Heart left ventricle (tissue), 13 donors: ENCODE results near the gene PCDHB16.
"Not testable (repeated sequence)": the region's sequence is repeated elsewhere in the genome, so short reads cannot be mapped to it uniquely, and the experiment has no call there.

Experiments
- CTCF ChIP-seq, 12 donors: fragments of 200-600 bp; sonication (generic) in 4 of 12; IDR thresholded peaks; one replicate each; pipeline versions ENCODE4 v1.5.0 to v1.8.0; 2018 to 2022; ENCODE audit warnings: antibody characterized with exemption in 12 of 12, mild to moderate bottlenecking in 5 of 12
- POLR2A ChIP-seq, 2 donors: fragments of 450-650 bp; IDR thresholded peaks; one replicate each; pipeline ENCODE4 v1.6.1; 2017; ENCODE audit warnings: antibody characterized with exemption in 2 of 2, mild to moderate bottlenecking in 2 of 2, moderate library complexity in 2 of 2
- donor health status: ischemic (EF 13 %, LVEDD 7.1; RV severe dilation, severe dysfunction).
- donor health status: DM: no; HTN: yes; CAD: no.
- donor health status: DM: no; HTN: no; CAD: no.
- donor health status: ischemic (EF 25% LVEDD 6.9; RV normal size, moderate dysfunction).
- donor health status: ischemic (EF 25% LVEDD 5.7; RV mildly dilated, moderate dysfunction).
- donor health status: ischemic (EF 35%, LVEDD 5.7; RV mildly dilated, moderate dysfunction).
- donor health status: nonischemic (EF 11% LVEDD 7.7; RV severe dilation, severe dysfunction).
- donor health status: DM: yes; HTN: yes; CAD: no.
- donor health status: PGD.
- donor health status: ischemic (EF 29% LVEDD 5.4; RV normal size, mild dysfunction).
- donor health status: nonischemic (EF 23%, LVEDD 6.1; RV moderate dilation, normal function).

- not testable (repeated sequence) for TF ChIP-seq CTCF, POLR2A (IDR thresholded peaks at IDR 0.05)
These were observed 2.8 kb upstream of the PCDHB16 start for GRCh38 chr5:141179371-141179770.
